ENCODE measurements around the gene USP37.

Gene USP37

DNA sequence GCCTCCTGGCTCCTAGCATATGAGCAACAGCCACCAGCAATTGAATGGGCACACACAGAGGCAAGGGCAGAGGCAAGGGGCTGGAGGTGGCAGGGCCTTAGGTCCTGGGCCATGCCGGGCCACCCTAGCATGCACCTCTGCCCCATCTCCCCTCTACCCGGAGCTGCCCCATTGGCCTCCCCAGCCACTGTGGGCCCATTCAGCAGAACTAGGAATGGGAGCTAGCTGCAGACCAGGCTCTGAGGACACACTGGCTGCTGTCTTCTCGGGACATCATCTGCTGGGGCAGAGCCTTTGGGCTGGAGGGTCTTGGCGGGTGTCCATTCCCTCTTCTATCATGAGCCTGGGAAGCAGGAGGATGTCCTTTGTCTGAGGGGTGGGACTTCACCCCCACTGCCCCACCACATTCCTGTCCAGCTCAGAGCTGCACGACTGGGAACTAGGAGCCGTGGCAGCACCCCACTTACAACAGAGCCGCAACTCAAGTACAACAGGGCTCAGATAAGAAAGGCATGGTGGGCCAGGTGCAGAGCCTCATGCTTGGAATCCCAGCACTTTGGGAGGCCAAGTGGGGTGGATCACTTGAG, 148.4 kb downstream of the USP37 start:
- Histone ChIP-seq H3K9me3 (ENCODE audit: low read length) (no peaks in the 10 kb centered on the region), H3K4me1 (ENCODE audit: insufficient read depth, low read length, severe bottlenecking) (no peaks in the 10 kb centered on the region), H3K9ac (ENCODE audit: low read length) (no peak overlapping the region)

DNA sequence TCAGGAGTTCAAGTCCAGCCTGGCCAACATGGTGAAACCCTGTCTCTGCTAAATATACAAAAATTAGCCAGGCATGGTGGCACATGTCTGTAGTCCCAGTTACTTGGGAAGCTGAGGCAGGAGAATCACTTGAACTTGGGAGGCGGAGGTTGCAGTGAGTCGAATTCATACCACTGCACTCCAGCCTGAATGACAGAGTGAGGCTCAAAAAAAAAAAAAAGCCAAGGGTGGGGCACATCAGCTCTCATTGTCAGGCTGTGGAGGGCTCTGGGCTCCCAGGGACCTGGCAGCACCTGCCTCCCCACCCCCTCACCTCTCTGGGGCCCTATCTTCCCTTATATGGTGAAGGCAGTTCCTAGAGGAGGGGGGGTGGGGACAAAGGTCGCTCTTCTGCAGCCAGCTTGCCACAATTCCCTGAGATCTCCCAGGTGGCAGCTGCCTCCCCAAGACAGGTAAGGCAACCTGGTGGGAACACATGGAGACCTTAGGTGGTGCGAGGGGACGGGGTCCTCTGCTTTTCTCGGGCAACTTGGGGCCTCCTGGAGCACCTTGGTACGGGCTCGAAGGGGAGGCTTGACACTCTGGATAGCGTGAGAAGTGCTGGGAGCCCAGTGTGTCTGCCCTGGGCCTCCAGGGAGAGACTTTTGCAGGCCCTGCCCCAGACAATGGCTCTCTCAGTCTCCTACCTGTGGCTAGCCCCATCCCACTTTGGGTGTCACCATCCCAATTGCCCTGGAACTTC, 149.3 kb downstream of the USP37 start, which contains the start of gene VIL1:
VIL1 (plus strand) TSS at position 407 of the 742 bp plus-strand sequence. CDS start 4,656 bp downstream, outside the sequence.
- no peaks in the 10 kb centered on the region for H3K79me2 ChIP-seq (ENCODE audit: insufficient read depth, low read length)
- no peak within 1 kb of the TSS for H3K27ac ChIP-seq (ENCODE audit: low read depth, low read length, poor library complexity, severe bottlenecking)
- no peak within 1 kb of the TSS for H2AFZ ChIP-seq (ENCODE audit: low read length)
- H3K9me2 ChIP-seq (ENCODE audit: low read depth, low read length) = no peaks in the 10 kb centered on the region
- no peaks in the 10 kb centered on the region for H3K9me3 ChIP-seq (ENCODE audit: low read length)
- TF ChIP-seq, protein P1, sequence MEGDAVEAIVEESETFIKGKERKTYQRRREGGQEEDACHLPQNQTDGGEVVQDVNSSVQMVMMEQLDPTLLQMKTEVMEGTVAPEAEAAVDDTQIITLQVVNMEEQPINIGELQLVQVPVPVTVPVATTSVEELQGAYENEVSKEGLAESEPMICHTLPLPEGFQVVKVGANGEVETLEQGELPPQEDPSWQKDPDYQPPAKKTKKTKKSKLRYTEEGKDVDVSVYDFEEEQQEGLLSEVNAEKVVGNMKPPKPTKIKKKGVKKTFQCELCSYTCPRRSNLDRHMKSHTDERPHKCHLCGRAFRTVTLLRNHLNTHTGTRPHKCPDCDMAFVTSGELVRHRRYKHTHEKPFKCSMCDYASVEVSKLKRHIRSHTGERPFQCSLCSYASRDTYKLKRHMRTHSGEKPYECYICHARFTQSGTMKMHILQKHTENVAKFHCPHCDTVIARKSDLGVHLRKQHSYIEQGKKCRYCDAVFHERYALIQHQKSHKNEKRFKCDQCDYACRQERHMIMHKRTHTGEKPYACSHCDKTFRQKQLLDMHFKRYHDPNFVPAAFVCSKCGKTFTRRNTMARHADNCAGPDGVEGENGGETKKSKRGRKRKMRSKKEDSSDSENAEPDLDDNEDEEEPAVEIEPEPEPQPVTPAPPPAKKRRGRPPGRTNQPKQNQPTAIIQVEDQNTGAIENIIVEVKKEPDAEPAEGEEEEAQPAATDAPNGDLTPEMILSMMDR (IDR thresholded peaks at IDR 0.05; ENCODE audit: low read length) = no peak
- TF ChIP-seq EZH2 (IDR thresholded peaks at IDR 0.05; ENCODE audit: borderline replicate concordance, low read length) = no peak
- H3K36me3 ChIP-seq (ENCODE audit: insufficient read depth, low read length) = no peaks in the 10 kb centered on the region
- peaks cover 5% of the 10 kb centered on the region; the same call in 1 of the 2 replicates for H3K27me3 ChIP-seq (ENCODE audit: insufficient read depth, low read length)
- H4K20me1 ChIP-seq (ENCODE audit: insufficient read depth, low read length) = no peaks in the 10 kb centered on the region
- H3K9ac ChIP-seq (ENCODE audit: low read length) = no peak within 1 kb of the TSS
- H3K4me1 ChIP-seq (ENCODE audit: insufficient read depth, low read length, severe bottlenecking) = no peaks in the 10 kb centered on the region
- no peak within 1 kb of the TSS for H3K4me2 ChIP-seq (ENCODE audit: low read length)
- H3F3A ChIP-seq (ENCODE audit: insufficient read depth, low read length) = no peaks in the 10 kb centered on the region
- H3K4me3 ChIP-seq (ENCODE audit: low read depth, low read length, poor library complexity, severe bottlenecking) = no peak within 1 kb of the TSS

More for the DNA sequence above, 148.4 kb downstream of the USP37 start:
- no peak overlapping the region for H3K4me2 ChIP-seq (ENCODE audit: low read length)
- no peak overlapping the region for H3K27ac ChIP-seq (ENCODE audit: low read depth, low read length, poor library complexity, severe bottlenecking)
- TF ChIP-seq, protein P1 (IDR thresholded peaks at IDR 0.05; ENCODE audit: low read length) = no peak
- TF ChIP-seq EZH2 (IDR thresholded peaks at IDR 0.05; ENCODE audit: borderline replicate concordance, low read length) = no peak
- H3K79me2 ChIP-seq (ENCODE audit: insufficient read depth, low read length) = no peaks in the 10 kb centered on the region
- H3K27me3 ChIP-seq (ENCODE audit: insufficient read depth, low read length) = peaks cover 5% of the 10 kb centered on the region; the same call in 1 of the 2 replicates
- no peaks in the 10 kb centered on the region for H3K9me2 ChIP-seq (ENCODE audit: low read depth, low read length)
- no peaks in the 10 kb centered on the region for H3F3A ChIP-seq (ENCODE audit: insufficient read depth, low read length)
- no peaks in the 10 kb centered on the region for H4K20me1 ChIP-seq (ENCODE audit: insufficient read depth, low read length)
- no peak overlapping the region for H3K4me3 ChIP-seq (ENCODE audit: low read depth, low read length, poor library complexity, severe bottlenecking)
- H2AFZ ChIP-seq (ENCODE audit: low read length) = no peak overlapping the region
- no peaks in the 10 kb centered on the region for H3K36me3 ChIP-seq (ENCODE audit: insufficient read depth, low read length)

GRCh38 chr2:218418321-218418716, 149.8 kb downstream of the USP37 start:
- Histone ChIP-seq H3K27me3 (ENCODE audit: insufficient read depth, low read length) (peaks cover 5% of the 10 kb centered on the region; the same call in 1 of the 2 replicates), H4K20me1 (ENCODE audit: insufficient read depth, low read length) (no peaks in the 10 kb centered on the region), H2AFZ (ENCODE audit: low read length) (no peak overlapping the region), H3K4me2 (ENCODE audit: low read length) (no peak overlapping the region), H3F3A (ENCODE audit: insufficient read depth, low read length) (no peaks in the 10 kb centered on the region), H3K79me2 (ENCODE audit: insufficient read depth, low read length) (no peaks in the 10 kb centered on the region), H3K4me3 (ENCODE audit: low read depth, low read length, poor library complexity, severe bottlenecking) (no peak overlapping the region), H3K4me1 (ENCODE audit: insufficient read depth, low read length, severe bottlenecking) (no peaks in the 10 kb centered on the region), H3K27ac (ENCODE audit: low read depth, low read length, poor library complexity, severe bottlenecking) (no peak overlapping the region), H3K9me3 (ENCODE audit: low read length) (no peaks in the 10 kb centered on the region), H3K36me3 (ENCODE audit: insufficient read depth, low read length) (no peaks in the 10 kb centered on the region), H3K9me2 (ENCODE audit: low read depth, low read length) (no peaks in the 10 kb centered on the region), H3K9ac (ENCODE audit: low read length) (no peak overlapping the region)
- TF ChIP-seq, protein P1 (IDR thresholded peaks at IDR 0.05; ENCODE audit: low read length) = no peak
- no peak for TF ChIP-seq EZH2 (IDR thresholded peaks at IDR 0.05; ENCODE audit: borderline replicate concordance, low read length)

Data from OCI-LY1 (cell line).